Measurements from ENCODE around the gene SLC6A3.

Gene SLC6A3

GRCh38 chr5:1399737-1400136 lies 45.5 kb downstream of the SLC6A3 start:
- Histone ChIP-seq H3K27me3 (ENCODE audit: control insufficient read depth in 1 of 2, insufficient read depth in 2 of 2, low read length in 2 of 2) (peaks cover 4 to 9% of the 10 kb centered on the region in 2 donors), H3K27ac (ENCODE audit: low read depth, low read length) (no peak overlapping the region), H3K4me3 (ENCODE audit: low read depth in 1 of 2, low read length in 2 of 2) (no peak overlapping the region), H3K36me3 (ENCODE audit: control insufficient read depth in 1 of 2, insufficient read depth in 2 of 2, low read length in 2 of 2) (no peaks in the 10 kb centered on the region), H3K9me3 (ENCODE audit: control insufficient read depth in 1 of 2, low read length in 2 of 2) (no peaks in the 10 kb centered on the region), H3K4me1 (ENCODE audit: control insufficient read depth in 1 of 2, insufficient read depth in 2 of 2, low read length in 2 of 2) (no peaks in the 10 kb centered on the region), H3K9ac (ENCODE audit: low read depth in 1 of 2, low read length in 2 of 2) (no peak overlapping the region)

GRCh38 chr5:1396293-1396816 lies 48.9 kb downstream of the SLC6A3 start:
- Histone ChIP-seq H3K27me3 (ENCODE audit: control insufficient read depth in 1 of 2, insufficient read depth in 2 of 2, low read length in 2 of 2) (peaks cover 4 to 17% of the 10 kb centered on the region in 2 donors), H3K36me3 (ENCODE audit: control insufficient read depth in 1 of 2, insufficient read depth in 2 of 2, low read length in 2 of 2) (no peaks in the 10 kb centered on the region), H3K4me3 (ENCODE audit: low read depth in 1 of 2, low read length in 2 of 2) (no peak overlapping the region), H3K27ac (ENCODE audit: low read depth, low read length) (no peak overlapping the region), H3K4me1 (ENCODE audit: control insufficient read depth in 1 of 2, insufficient read depth in 2 of 2, low read length in 2 of 2) (peaks cover 0 to 8% of the 10 kb centered on the region in 2 donors), H3K9ac (ENCODE audit: low read depth in 1 of 2, low read length in 2 of 2) (no peak overlapping the region), H3K9me3 (ENCODE audit: control insufficient read depth in 1 of 2, low read length in 2 of 2) (no peaks in the 10 kb centered on the region)

DNA sequence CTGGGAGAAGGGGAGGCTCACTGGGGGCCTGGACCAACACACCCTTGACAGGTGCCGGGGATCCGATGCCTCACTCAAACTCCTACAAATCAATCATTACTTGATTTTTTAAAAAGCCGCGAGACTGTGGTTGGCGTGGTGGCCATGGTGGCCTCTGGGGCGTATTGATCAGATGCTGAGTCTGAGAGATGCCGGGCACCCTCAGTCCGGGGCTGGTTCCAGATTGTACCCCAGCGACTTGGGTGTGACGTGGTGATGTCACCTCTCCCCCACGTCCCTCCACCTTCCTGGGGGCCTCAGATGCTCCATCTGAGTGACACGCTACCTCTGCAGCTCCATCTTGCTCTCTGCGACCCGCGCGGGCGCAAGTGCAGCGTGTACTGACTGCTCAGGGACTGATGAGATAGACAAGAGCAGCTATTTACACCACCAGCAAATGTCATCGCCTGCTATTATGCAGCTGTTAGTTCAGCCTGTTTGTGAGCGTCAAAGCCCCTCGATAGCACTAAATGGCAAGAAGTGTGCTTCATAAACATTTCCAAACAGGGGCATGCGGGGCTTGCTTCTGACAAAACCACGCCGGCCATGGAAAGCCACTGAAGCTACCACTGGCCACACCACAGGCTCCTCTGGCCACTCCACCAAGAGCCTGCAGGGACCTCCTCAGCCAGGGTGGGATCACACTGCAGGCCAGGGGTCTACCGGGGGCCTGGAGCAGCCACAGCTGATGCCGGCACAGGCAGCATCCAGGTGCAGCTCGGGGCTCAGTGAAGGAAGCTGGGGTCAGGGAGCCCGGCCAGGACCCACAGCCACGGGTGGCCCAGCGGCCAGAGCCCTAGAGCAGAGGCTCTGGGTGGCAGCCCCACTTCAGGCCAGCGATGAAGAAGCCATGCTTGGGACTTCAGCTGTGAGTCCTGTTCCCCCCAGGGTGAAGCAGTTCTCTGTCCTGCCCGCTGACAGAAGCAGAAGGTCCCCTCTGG lies 50.1 kb downstream of the SLC6A3 start:
- no peak overlapping the region for H3K4me3 ChIP-seq (ENCODE audit: low read depth in 1 of 2, low read length in 2 of 2)
- H3K27ac ChIP-seq (ENCODE audit: low read depth, low read length): no peak overlapping the region
- H3K4me1 ChIP-seq (ENCODE audit: control insufficient read depth in 1 of 2, insufficient read depth in 2 of 2, low read length in 2 of 2): peaks cover 0 to 8% of the 10 kb centered on the region in 2 donors
- H3K9ac ChIP-seq (ENCODE audit: low read depth in 1 of 2, low read length in 2 of 2): no peak overlapping the region
- H3K9me3 ChIP-seq (ENCODE audit: control insufficient read depth in 1 of 2, low read length in 2 of 2): no peaks in the 10 kb centered on the region
- H3K36me3 ChIP-seq (ENCODE audit: control insufficient read depth in 1 of 2, insufficient read depth in 2 of 2, low read length in 2 of 2): no peaks in the 10 kb centered on the region
- peaks cover 4 to 18% of the 10 kb centered on the region in 2 donors for H3K27me3 ChIP-seq (ENCODE audit: control insufficient read depth in 1 of 2, insufficient read depth in 2 of 2, low read length in 2 of 2)

- no peaks in the 10 kb centered on the region for H3K9me3 ChIP-seq (ENCODE audit: control insufficient read depth in 1 of 2, low read length in 2 of 2)
- H3K9ac ChIP-seq (ENCODE audit: low read depth in 1 of 2, low read length in 2 of 2): no peak overlapping the region
- H3K4me3 ChIP-seq (ENCODE audit: low read depth in 1 of 2, low read length in 2 of 2): no peak overlapping the region
- peaks cover 0 to 8% of the 10 kb centered on the region in 2 donors for H3K4me1 ChIP-seq (ENCODE audit: control insufficient read depth in 1 of 2, insufficient read depth in 2 of 2, low read length in 2 of 2)
- H3K36me3 ChIP-seq (ENCODE audit: control insufficient read depth in 1 of 2, insufficient read depth in 2 of 2, low read length in 2 of 2): no peaks in the 10 kb centered on the region
- H3K27ac ChIP-seq (ENCODE audit: low read depth, low read length): no peak overlapping the region
- peaks cover 4 to 13% of the 10 kb centered on the region in 2 donors for H3K27me3 ChIP-seq (ENCODE audit: control insufficient read depth in 1 of 2, insufficient read depth in 2 of 2, low read length in 2 of 2)
These were observed 51.4 kb downstream of the SLC6A3 start for GRCh38 chr5:1393571-1394501.

DNA sequence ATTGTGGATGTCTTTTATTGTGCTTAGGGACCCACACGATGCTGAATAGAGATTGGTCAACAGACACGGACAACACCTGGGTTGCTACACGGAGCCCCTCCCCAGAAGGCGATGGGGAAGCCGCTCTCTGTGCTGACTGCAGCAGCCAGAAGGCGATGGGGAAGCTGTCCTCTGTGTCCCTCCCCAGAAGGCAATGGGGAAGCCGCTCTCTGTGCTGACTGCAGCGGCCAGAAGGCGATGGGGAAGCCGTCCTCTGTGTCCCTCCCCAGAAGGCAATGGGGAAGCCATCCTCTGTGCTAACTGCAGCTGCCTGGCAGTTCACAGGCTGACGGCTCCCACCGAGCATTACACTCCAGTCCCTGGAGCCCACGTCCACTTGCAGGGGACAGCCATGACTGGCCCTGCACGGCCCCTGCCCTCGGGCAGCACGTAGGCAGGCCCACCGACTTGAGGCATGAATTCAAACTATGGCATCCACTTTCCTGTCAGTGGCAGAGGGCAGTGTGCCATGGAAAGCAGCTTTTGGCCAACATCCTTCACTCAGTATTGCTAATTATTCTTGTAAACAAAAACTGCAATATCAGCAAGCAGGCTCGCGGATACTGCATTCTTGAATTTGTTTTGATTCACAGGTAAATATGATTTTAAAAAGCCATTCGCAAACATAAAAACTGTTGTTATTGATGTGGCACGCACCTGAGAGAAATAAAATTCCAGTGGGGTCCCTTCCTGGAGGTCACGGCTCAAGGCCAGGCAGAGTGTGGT lies 52.3 kb downstream of the SLC6A3 start:
- Histone ChIP-seq H3K9ac (ENCODE audit: low read depth in 1 of 2, low read length in 2 of 2) (no peak overlapping the region), H3K9me3 (ENCODE audit: control insufficient read depth in 1 of 2, low read length in 2 of 2) (no peaks in the 10 kb centered on the region), H3K27me3 (ENCODE audit: control insufficient read depth in 1 of 2, insufficient read depth in 2 of 2, low read length in 2 of 2) (peaks cover 4 to 13% of the 10 kb centered on the region in 2 donors), H3K36me3 (ENCODE audit: control insufficient read depth in 1 of 2, insufficient read depth in 2 of 2, low read length in 2 of 2) (no peaks in the 10 kb centered on the region), H3K27ac (ENCODE audit: low read depth, low read length) (no peak overlapping the region), H3K4me3 (ENCODE audit: low read depth in 1 of 2, low read length in 2 of 2) (no peak overlapping the region), H3K4me1 (ENCODE audit: control insufficient read depth in 1 of 2, insufficient read depth in 2 of 2, low read length in 2 of 2) (peaks cover 0 to 8% of the 10 kb centered on the region in 2 donors)

GRCh38 chr5:1392261-1392660 lies 53.0 kb downstream of the SLC6A3 start:
- H3K27me3 ChIP-seq (ENCODE audit: control insufficient read depth in 1 of 2, insufficient read depth in 2 of 2, low read length in 2 of 2): peaks cover 4 to 13% of the 10 kb centered on the region in 2 donors

GRCh38 chr5:1391691-1392090 lies 53.5 kb downstream of the SLC6A3 start:
- no peaks in the 10 kb centered on the region for H3K36me3 ChIP-seq (ENCODE audit: control insufficient read depth in 1 of 2, insufficient read depth in 2 of 2, low read length in 2 of 2)
- no peaks in the 10 kb centered on the region for H3K9me3 ChIP-seq (ENCODE audit: control insufficient read depth in 1 of 2, low read length in 2 of 2)
- no peak overlapping the region for H3K27ac ChIP-seq (ENCODE audit: low read depth, low read length)
- peaks cover 4 to 13% of the 10 kb centered on the region in 2 donors for H3K27me3 ChIP-seq (ENCODE audit: control insufficient read depth in 1 of 2, insufficient read depth in 2 of 2, low read length in 2 of 2)
- peaks cover 2 to 10% of the 10 kb centered on the region in 2 donors for H3K4me1 ChIP-seq (ENCODE audit: control insufficient read depth in 1 of 2, insufficient read depth in 2 of 2, low read length in 2 of 2)
- no peak overlapping the region for H3K9ac ChIP-seq (ENCODE audit: low read depth in 1 of 2, low read length in 2 of 2)
- H3K4me3 ChIP-seq (ENCODE audit: low read depth in 1 of 2, low read length in 2 of 2): no peak overlapping the region

More at GRCh38 chr5:1392261-1392660, 53.0 kb downstream of the SLC6A3 start:
- Histone ChIP-seq H3K36me3 (ENCODE audit: control insufficient read depth in 1 of 2, insufficient read depth in 2 of 2, low read length in 2 of 2) (no peaks in the 10 kb centered on the region), H3K27ac (ENCODE audit: low read depth, low read length) (no peak overlapping the region), H3K9me3 (ENCODE audit: control insufficient read depth in 1 of 2, low read length in 2 of 2) (no peaks in the 10 kb centered on the region), H3K4me3 (ENCODE audit: low read depth in 1 of 2, low read length in 2 of 2) (no peak overlapping the region), H3K4me1 (ENCODE audit: control insufficient read depth in 1 of 2, insufficient read depth in 2 of 2, low read length in 2 of 2) (peaks cover 0 to 8% of the 10 kb centered on the region in 2 donors), H3K9ac (ENCODE audit: low read depth in 1 of 2, low read length in 2 of 2) (no peak overlapping the region)

GRCh38 chr5:1390861-1391600 lies 54.2 kb downstream of the SLC6A3 start:
- Histone ChIP-seq H3K4me3 (ENCODE audit: low read depth in 1 of 2, low read length in 2 of 2) (no peak overlapping the region), H3K9me3 (ENCODE audit: control insufficient read depth in 1 of 2, low read length in 2 of 2) (no peaks in the 10 kb centered on the region), H3K4me1 (ENCODE audit: control insufficient read depth in 1 of 2, insufficient read depth in 2 of 2, low read length in 2 of 2) (peaks cover 6 to 13% of the 10 kb centered on the region in 2 donors), H3K27me3 (ENCODE audit: control insufficient read depth in 1 of 2, insufficient read depth in 2 of 2, low read length in 2 of 2) (peaks cover 4 to 9% of the 10 kb centered on the region in 2 donors), H3K9ac (ENCODE audit: low read depth in 1 of 2, low read length in 2 of 2) (no peak overlapping the region), H3K27ac (ENCODE audit: low read depth, low read length) (no peak overlapping the region), H3K36me3 (ENCODE audit: control insufficient read depth in 1 of 2, insufficient read depth in 2 of 2, low read length in 2 of 2) (no peaks in the 10 kb centered on the region)

- H3K4me3 ChIP-seq (ENCODE audit: low read depth in 1 of 2, low read length in 2 of 2): no peak overlapping the region
- H3K9me3 ChIP-seq (ENCODE audit: control insufficient read depth in 1 of 2, low read length in 2 of 2): no peaks in the 10 kb centered on the region
- no peak overlapping the region for H3K27ac ChIP-seq (ENCODE audit: low read depth, low read length)
- H3K4me1 ChIP-seq (ENCODE audit: control insufficient read depth in 1 of 2, insufficient read depth in 2 of 2, low read length in 2 of 2): peaks cover 9 to 18% of the 10 kb centered on the region in 2 donors
- no peaks in the 10 kb centered on the region for H3K36me3 ChIP-seq (ENCODE audit: control insufficient read depth in 1 of 2, insufficient read depth in 2 of 2, low read length in 2 of 2)
- H3K9ac ChIP-seq (ENCODE audit: low read depth in 1 of 2, low read length in 2 of 2): no peak overlapping the region
- H3K27me3 ChIP-seq (ENCODE audit: control insufficient read depth in 1 of 2, insufficient read depth in 2 of 2, low read length in 2 of 2): peaks cover 0 to 9% of the 10 kb centered on the region in 2 donors
These were observed 54.9 kb downstream of the SLC6A3 start for GRCh38 chr5:1390333-1390732.
